ENCODE results near the gene DNAH17. TPM values are rescaled to one million over a fixed set of nuclear protein-coding genes. Genes with fewer than 3 reads are reported as not detected.

The DNAH17 gene
- total RNA-seq, 1 donor from 2014 or later, result 2.8 TPM

DNA sequence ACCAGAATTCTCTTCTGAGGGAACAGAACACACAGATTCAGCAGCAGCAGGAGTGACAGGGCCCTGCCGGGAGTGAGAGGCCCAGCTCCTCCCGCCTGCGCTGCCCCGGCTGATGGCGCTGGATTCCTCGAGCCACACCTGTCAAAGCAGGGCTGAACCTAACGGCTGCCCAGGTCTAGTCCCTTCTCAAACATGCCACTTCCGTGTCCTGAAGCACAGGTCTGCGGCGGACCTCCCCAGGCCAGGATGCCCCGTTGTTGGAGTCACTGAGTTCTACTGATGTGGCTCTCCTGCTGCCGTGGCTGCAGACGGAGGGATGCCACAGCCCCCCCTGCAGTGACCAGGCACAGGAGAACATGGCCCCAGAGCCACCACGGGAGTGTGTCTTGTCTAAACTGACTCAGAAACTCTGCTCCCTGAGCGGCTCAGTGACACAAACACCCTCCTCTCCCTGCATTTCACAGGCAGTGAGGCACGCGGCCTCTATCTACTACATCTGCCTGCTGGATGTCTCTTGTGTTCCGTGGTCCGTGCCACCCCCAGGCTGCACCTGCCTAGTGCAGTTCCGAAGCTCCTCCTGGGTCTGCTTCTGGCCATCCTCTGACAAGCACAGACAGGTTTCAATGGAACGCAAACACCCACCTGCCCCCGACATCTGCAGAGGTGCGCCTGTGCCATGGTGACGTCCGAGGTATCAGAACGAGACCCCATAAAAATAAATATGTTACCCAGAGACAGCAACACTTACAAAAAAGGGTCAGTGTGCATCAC, 44.7 kb upstream of the DNAH17 start:
- H3K27ac ChIP-seq, result no peak overlapping the region
- no peaks in the 10 kb centered on the region for H3K27me3 ChIP-seq
- H3K4me3 ChIP-seq, result no peak overlapping the region
- DNase-seq, result no peak
- intact Hi-C loops (cut with DNase I), result no loop called here
- no peaks in the 10 kb centered on the region for H3K4me1 ChIP-seq
- H3K9me3 ChIP-seq, result no peaks in the 10 kb centered on the region
- no peaks in the 10 kb centered on the region for H3K36me3 ChIP-seq
- ATAC-seq, result no peak
- TF ChIP-seq, protein P1, sequence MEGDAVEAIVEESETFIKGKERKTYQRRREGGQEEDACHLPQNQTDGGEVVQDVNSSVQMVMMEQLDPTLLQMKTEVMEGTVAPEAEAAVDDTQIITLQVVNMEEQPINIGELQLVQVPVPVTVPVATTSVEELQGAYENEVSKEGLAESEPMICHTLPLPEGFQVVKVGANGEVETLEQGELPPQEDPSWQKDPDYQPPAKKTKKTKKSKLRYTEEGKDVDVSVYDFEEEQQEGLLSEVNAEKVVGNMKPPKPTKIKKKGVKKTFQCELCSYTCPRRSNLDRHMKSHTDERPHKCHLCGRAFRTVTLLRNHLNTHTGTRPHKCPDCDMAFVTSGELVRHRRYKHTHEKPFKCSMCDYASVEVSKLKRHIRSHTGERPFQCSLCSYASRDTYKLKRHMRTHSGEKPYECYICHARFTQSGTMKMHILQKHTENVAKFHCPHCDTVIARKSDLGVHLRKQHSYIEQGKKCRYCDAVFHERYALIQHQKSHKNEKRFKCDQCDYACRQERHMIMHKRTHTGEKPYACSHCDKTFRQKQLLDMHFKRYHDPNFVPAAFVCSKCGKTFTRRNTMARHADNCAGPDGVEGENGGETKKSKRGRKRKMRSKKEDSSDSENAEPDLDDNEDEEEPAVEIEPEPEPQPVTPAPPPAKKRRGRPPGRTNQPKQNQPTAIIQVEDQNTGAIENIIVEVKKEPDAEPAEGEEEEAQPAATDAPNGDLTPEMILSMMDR (IDR thresholded peaks at IDR 0.05), result no peak

DNA sequence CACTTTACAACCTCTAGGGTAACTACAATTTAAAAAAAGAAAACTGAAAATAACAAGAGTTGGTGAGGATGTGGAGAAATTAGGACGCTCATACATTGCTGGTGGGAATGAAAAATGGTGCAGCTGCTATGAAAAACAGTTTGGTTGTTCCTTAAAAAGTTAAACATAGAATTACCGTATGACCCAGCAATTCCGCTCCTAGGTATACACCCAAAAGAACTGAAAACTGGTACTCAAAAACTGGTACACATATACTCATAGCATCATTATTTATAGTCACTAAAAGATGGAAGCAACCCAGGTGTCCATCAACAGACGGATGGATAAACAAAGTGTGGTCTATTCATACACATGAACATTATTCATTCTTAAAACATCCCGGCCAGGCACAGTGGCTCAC, 42.9 kb upstream of the DNAH17 start:
- Histone ChIP-seq H3K27me3 (no peaks in the 10 kb centered on the region), H3K4me3 (no peak overlapping the region), H3K4me1 (no peaks in the 10 kb centered on the region), H3K9me3 (no peaks in the 10 kb centered on the region), H3K36me3 (no peaks in the 10 kb centered on the region), H3K27ac (no peak overlapping the region)
- intact Hi-C loops (cut with DNase I), result no loop called here
- ATAC-seq, result no peak
- TF ChIP-seq, protein P1 (IDR thresholded peaks at IDR 0.05), result no peak
- no peak for DNase-seq

DNA sequence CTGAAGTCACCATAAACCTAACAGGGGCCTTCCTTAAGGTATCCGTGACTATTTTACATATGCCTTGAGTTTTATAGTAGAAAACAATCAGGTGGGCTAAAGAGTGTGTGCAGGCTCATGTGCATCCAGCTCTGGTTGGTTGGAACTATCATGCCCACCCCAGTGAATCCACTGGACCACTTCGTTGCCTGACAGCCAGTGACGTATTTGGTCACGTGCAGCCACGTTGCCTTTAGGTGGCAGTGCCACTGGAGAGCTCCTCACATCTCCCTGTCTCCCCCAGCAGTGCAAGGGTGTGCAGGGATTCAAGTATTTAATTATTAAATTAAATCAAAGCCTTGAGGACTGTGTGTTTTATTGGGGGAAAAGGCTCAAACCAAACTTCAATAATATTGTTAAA, 42.1 kb upstream of the DNAH17 start:
- no peaks in the 10 kb centered on the region for H3K4me1 ChIP-seq
- H3K9me3 ChIP-seq, result no peaks in the 10 kb centered on the region
- H3K27ac ChIP-seq, result no peak overlapping the region
- ATAC-seq (no peak), DNase-seq (no peak)
- no peak overlapping the region for H3K4me3 ChIP-seq
- H3K27me3 ChIP-seq, result no peaks in the 10 kb centered on the region
- intact Hi-C loops (cut with DNase I), result no loop called here
- no peaks in the 10 kb centered on the region for H3K36me3 ChIP-seq
- TF ChIP-seq, protein P1 (IDR thresholded peaks at IDR 0.05), result no peak

DNA sequence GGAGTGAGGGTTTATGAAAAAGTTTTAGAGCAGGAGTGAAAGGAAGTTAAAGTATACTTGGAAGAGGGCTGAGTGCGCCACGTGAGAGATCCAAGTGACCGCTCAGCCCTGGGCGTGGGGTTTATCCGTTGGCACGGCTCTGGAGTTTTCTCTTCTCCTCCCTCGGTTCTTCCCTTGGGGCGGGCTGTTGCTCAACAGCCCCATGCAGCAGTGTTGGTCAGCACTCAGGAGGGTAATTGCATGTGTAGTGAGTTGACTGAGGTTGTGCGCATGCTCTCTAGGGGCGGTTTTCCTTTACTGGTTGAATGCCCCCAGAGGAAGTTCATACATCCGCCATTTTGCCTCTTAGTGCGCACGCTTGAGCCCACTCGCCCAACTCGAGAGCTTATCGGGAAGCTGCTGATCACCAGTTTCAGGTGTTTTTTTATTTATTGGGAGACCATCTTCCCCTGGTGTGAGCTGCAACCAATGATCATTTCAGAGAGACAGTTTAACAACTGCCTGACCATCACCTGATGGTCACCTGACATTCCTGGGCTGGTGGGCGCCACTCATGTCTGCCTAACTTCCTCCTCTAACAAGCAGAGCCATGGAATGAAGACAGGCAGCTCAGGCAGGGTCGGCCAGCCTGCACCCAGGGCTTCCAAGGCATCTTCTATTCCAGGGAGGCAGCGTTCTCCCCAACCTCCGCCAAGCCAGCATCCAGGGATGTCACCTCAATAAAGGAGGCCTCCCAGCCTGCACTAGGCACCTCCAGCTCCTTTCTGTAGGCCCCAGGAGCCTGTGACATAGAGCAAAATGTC, 41.3 kb upstream of the DNAH17 start:
- Histone ChIP-seq H3K4me1 (no peaks in the 10 kb centered on the region), H3K27ac (no peak overlapping the region), H3K4me3 (no peak overlapping the region), H3K27me3 (no peaks in the 10 kb centered on the region), H3K9me3 (no peaks in the 10 kb centered on the region), H3K36me3 (no peaks in the 10 kb centered on the region)
- DNase-seq (no peak), ATAC-seq (peak; percentile 30)
- intact Hi-C loops (cut with DNase I), result no loop called here
- TF ChIP-seq, protein P1 (IDR thresholded peaks at IDR 0.05), result no peak

DNA sequence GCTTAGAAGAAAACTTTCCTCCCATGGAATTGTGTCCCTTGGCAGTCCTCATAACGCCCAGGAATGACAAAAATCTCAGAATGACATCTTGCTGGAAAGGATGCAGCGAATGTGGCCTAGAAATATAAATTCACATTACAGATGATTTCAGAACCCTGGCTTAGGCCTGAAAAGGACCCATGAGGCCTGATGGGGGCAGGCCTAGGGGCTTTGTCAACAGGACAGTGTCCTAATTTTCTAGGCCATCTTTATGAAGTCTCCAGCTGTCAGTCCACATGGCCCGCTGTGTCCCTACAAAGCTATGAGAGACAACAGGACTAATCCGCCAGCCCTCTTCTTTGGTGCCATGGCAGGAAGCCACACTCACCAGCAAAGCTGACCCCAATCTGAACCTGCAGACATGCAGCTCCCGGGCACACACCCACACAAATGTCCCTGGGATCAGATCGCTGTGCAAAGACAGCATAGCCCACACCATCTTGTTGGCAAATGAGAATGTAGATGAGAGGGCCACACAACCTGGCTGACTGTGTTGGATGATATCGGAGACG, 40.4 kb upstream of the DNAH17 start:
- TF ChIP-seq, protein P1 (IDR thresholded peaks at IDR 0.05), result no peak
- Histone ChIP-seq H3K4me1 (no peaks in the 10 kb centered on the region), H3K27me3 (no peaks in the 10 kb centered on the region), H3K36me3 (no peaks in the 10 kb centered on the region), H3K9me3 (no peaks in the 10 kb centered on the region), H3K27ac (no peak overlapping the region), H3K4me3 (no peak overlapping the region)
- intact Hi-C loops (cut with DNase I), result no loop called here
- no peak for DNase-seq
- no peak for ATAC-seq
